ENCODE data around the gene SPATA9.
"Not testable (repeated sequence)": the region's sequence is repeated elsewhere in the genome, so short reads cannot be mapped to it uniquely, and the experiment has no call there.

SPATA9 gene

GRCh38 chr5:95715799-95716461, 33.1 kb upstream of the SPATA9 start:
- no peak for DNase-seq

GRCh38 chr5:95713960-95714710, 31.3 kb upstream of the SPATA9 start:
- no peak for DNase-seq

GRCh38 chr5:95713246-95713645, 30.5 kb upstream of the SPATA9 start:
- not testable (repeated sequence) for DNase-seq

GRCh38 chr5:95712347-95712958, 29.7 kb upstream of the SPATA9 start:
- no peak for DNase-seq

- DNase-seq = no peak
These were observed 28.9 kb upstream of the SPATA9 start for GRCh38 chr5:95711501-95712346.

GRCh38 chr5:95710651-95711500, 28.1 kb upstream of the SPATA9 start:
- not testable (repeated sequence) for DNase-seq

- no peak for DNase-seq
These were observed 27.3 kb upstream of the SPATA9 start for GRCh38 chr5:95709967-95710650.

GRCh38 chr5:95708876-95709275, 26.1 kb upstream of the SPATA9 start:
- DNase-seq = no peak

- not testable (repeated sequence) for DNase-seq
These were observed 24.9 kb upstream of the SPATA9 start for GRCh38 chr5:95707534-95708188.

GRCh38 chr5:95707055-95707454, 24.3 kb upstream of the SPATA9 start:
- no peak for DNase-seq

- not testable (repeated sequence) for DNase-seq
These were observed 23.4 kb upstream of the SPATA9 start for GRCh38 chr5:95706196-95706595.

- no peak for DNase-seq
These were observed 21.4 kb upstream of the SPATA9 start for GRCh38 chr5:95704150-95704549.

- DNase-seq = no peak
These were observed 18.3 kb upstream of the SPATA9 start for GRCh38 chr5:95701074-95701473.

- DNase-seq = no peak
These were observed 16.5 kb upstream of the SPATA9 start for GRCh38 chr5:95699337-95699736.

GRCh38 chr5:95697781-95698681, 15.2 kb upstream of the SPATA9 start:
- DNase-seq = no peak

- no peak for DNase-seq
These were observed 7.5 kb upstream of the SPATA9 start for GRCh38 chr5:95690333-95690732.

GRCh38 chr5:95689680-95690079, 6.9 kb upstream of the SPATA9 start:
- DNase-seq = no peak

- no peak for DNase-seq
These were observed 3.9 kb upstream of the SPATA9 start for GRCh38 chr5:95686651-95687050.

GRCh38 chr5:95684361-95684760, 1.6 kb upstream of the SPATA9 start:
- no peak for DNase-seq

- no peak for DNase-seq
These were observed 9.7 kb downstream of the SPATA9 start for GRCh38 chr5:95673081-95673480.

Measured in MV-4-11 (cell line).